ENCODE results near the gene PLEKHH2. TPM values are rescaled to one million over a fixed set of nuclear protein-coding genes. Genes with fewer than 3 reads are reported as not detected.
A peak's percentile ranks its signal among the peaks of the same experiment; 100 is the strongest.
"Not testable (repeated sequence)": the region's sequence is repeated elsewhere in the genome, so short reads cannot be mapped to it uniquely, and the experiment has no call there.

The PLEKHH2 gene
- total RNA-seq, 1 experiment from 2014 or later: 2.5 TPM

DNA sequence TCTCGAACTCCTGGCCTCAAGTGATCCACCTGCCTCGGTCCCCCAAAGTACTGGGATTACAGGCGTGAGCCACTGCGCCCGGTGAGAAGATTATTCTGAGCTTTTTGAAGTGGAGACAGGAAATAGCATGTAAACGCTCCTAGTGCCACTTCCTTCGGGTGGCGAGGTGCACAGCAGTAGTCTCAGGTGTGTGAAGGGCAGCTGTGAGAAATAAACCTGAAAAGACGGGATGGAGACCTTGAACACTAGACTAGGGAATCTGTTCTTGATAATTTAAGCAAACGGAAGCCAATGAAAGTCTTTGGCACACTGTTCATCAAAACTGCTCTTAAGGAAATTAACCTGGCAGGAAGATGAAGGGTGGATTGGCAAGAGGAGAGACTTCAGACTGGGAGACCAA lies 439 bp upstream of the PLEKHH2 start:
- DNase-seq (ENCODE audit: low read depth): no peak

GRCh38 chr2:43642363-43642762 lies 5.3 kb downstream of the PLEKHH2 start:
- no peak for DNase-seq (ENCODE audit: low read depth)

DNA sequence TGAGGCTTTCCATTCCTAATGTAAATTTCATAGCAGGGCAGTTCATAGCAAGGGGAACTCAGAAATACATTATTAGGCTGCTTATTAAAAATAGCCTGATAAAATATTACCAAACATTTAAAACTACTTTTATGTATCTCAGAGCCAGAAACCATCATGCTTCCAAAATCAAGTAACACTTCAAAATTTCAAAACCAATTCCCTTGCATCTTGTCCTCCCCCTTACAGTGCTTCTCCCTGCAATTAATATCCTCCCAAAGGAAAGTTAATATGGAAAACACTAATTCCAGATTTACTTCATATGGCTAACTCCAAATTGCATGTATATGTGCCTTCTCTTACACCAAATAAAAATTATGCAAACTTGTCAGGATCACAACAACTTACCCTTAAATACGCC lies 6.6 kb downstream of the PLEKHH2 start:
- no peak for DNase-seq (ENCODE audit: low read depth)

- DNase-seq (ENCODE audit: low read depth): no peak
Measured at GRCh38 chr2:43648994-43649701, 12.1 kb downstream of the PLEKHH2 start.

DNA sequence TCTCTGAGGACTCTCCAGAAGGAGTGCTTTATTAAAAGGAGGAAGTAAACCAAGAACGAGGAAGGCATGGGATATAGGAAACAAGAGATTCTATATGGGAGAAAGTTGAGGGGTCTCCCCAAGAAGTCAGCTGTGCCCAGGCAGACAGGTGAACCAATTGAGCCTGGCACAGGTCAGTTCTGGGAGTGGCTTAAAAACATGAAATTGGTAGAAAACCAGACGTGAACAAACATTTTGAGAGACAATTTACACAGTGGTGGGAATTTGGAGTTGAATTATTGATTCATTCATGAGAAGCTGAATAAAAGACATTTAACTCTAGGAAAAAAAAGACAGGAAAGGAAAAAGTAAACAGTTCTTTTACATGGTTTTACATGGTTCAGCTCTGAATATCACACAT lies 16.4 kb downstream of the PLEKHH2 start:
- no peak for DNase-seq (ENCODE audit: low read depth)

DNA sequence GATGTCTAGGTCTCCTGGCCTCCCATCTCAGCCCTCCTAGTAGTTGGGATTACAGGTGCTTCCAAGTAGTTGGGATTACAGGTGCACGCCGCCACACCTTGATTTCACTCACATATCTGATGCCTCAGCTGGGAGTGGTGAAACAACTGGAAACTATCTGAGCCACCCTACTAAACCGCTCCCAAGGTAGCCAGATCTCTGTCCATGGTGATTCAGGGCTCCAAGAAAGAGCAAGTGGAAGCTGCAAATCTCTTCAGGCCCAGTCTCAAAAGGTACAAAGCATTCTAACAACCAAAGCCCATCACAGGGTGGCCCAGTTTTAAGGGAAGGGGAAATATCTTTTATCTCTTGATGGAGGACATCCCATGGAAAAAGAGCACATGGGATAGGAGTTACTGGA lies 20.2 kb downstream of the PLEKHH2 start:
- no peak for DNase-seq (ENCODE audit: low read depth)

DNA sequence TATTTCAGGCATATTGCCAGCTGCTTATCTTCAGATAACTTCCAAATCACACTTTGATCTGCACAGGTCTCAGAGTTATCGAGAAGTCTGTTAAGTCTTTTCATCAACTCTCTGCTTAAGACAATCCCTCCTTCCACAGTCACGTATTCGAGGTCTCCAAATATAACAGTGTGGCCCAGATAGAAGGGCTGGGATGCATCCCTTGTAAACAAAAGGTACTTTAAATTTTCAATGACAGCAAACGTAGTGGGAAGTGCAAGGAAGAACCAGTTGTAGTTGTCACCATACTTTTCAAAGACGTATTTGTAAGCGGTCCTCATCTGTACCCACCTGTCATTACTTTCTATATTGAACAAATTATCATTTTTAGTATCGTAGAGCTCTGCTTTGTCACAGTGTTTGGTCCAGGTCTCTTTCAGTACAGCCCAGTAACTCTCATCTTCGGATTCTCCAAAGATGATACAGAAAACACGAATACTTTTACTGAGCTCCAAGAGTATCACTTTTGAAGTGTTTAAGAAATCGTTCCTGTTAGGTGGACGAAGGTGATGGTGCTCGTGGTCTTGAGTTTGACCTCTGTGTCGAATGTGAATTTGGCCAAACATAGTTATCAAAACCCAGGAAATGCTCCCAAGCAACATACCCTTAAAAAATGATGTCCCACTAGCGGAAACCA lies 38.7 kb downstream of the PLEKHH2 start:
- no peak for DNase-seq (ENCODE audit: low read depth)

DNA sequence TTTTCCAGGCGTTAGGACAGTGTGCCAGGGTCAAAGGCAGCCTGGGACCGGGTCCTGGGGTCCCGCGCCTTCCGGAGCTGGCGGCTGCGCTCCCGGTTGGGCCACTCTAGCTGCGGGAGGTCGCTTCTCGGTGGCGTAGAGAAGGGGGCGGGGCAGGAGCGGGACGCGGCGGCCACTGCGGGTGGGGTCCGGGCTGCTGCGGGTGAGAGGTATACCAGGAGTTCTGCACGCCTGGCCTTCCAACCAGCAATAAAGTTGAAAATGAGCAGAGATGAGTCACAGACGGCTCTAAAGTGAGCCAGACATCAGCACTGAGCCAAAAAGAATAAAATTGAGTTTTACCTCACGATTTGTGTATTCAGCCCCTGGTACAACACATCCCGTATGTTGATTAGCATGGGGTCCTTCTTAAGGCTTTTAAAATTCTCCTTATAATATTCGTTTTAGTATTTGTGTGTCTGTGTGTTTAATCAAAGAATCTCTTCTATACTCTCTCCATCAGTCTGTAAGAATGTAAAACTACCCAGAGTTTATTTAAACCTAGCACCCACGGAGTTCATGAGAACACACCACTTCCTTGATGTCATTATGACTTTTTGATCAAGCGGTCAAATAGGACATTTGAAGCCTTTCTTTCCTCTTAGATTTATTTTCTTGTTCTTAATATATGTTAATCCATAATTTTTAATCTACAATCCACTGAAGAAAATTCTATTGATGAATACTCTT lies 39.4 kb downstream of the PLEKHH2 start, which contains the start of gene C1GALT1C1L:
Gene C1GALT1C1L (minus strand): TSS at position 108 of the 729 bp plus-strand sequence. CDS start 107 bp downstream, at position 1.
- DNase-seq (ENCODE audit: low read depth): peak; percentile 75

DNA sequence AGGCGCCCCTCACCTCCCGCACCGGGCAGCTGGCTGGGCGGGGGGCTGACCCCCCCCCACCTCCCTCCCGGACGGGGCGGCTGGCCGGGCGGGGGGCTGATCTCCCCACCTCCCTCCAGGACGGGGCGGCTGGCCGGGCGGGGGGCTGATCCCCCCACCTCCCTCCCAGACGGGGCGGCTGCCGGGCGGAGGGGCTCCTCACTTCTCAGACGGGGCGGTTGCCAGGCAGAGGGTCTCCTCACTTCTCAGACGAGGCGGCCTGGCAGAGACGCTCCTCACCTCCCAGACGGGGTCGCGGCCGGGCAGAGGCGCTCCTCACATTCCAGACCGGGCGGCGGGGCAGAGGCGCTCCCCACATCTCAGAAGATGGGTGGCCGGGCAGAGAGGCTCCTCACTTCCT lies 40.7 kb downstream of the PLEKHH2 start:
- not testable (repeated sequence) for DNase-seq (ENCODE audit: low read depth)

- no peak for DNase-seq (ENCODE audit: low read depth)
Measured at GRCh38 chr2:43685357-43685756, 48.3 kb downstream of the PLEKHH2 start.

GRCh38 chr2:43689999-43690398 lies 52.9 kb downstream of the PLEKHH2 start:
- no peak for DNase-seq (ENCODE audit: low read depth)

DNA sequence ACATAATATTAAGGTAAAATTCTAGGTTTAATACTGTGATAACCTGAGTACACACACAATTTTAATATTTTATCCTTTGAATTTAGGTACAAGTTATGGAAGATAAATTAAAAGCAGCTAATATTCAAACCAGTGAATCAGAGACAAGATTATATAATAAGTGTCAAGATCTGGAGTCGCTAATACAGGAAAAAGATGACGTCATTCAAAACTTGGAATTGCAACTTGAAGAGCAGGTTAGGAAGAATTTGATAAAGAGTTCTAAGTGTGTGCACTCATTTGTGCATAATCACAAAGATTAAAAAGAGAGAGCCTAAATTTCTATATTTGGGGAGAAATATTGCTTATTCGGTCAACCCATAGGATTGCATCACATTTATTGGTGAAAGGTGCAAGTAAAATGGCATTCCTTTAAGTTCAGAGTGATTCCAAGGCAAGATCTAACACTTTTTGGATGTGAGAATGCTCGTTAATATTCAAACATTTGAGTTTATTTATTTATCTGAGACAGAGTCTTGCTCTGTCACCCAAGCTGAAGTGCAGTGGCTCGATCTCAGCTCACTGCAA lies 55.5 kb downstream of the PLEKHH2 start:
- DNase-seq (ENCODE audit: low read depth): no peak

GRCh38 chr2:43698140-43698539 lies 61.1 kb downstream of the PLEKHH2 start:
- DNase-seq (ENCODE audit: low read depth): not testable (repeated sequence)

DNA sequence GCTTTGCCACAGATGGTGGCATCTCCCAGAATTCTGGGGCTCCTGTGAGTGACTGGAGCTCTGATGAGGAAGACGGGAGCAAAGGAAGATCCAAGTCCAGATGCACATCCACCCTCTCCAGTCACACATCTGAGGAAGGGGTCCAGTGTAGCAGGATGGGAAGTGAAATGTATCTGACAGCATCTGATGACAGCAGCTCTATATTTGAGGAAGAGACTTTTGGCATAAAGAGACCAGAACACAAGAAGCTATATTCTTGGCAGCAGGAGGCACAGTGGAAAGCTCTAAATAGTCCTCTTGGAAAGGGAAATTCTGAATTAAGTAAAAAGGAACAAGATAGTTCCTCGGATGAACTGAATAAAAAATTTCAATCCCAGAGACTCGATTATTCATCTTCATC lies 62.7 kb downstream of the PLEKHH2 start:
- no peak for DNase-seq (ENCODE audit: low read depth)

GRCh38 chr2:43701111-43701510 lies 64.1 kb downstream of the PLEKHH2 start:
- no peak for DNase-seq (ENCODE audit: low read depth)

- DNase-seq (ENCODE audit: low read depth): peak; percentile 81
Measured at GRCh38 chr2:43707255-43708015, 70.4 kb downstream of the PLEKHH2 start.

- no peak for DNase-seq (ENCODE audit: low read depth)
Measured at GRCh38 chr2:43708178-43708577, 71.1 kb downstream of the PLEKHH2 start.

- DNase-seq (ENCODE audit: low read depth): no peak
Measured at GRCh38 chr2:43708891-43709290, 71.8 kb downstream of the PLEKHH2 start.

DNA sequence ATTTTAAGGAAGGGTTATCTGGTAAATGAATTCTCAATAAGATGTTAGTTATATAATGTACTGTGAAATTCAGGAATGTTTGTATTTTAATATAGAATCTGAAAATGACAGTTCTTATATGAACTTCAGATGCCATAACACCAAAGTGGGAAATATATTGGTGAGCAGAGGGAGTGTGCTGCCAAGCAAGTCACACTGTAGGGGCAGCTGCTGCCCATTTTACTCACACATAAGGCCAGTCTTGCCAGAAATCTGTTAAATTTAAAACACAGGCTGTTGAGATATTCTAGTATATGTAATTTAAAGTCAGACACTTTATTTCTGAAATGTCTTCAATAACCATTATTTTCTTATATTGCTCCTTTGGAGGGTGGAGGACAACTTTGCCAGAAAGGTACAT lies 73.8 kb downstream of the PLEKHH2 start:
- no peak for DNase-seq (ENCODE audit: low read depth)

DNA sequence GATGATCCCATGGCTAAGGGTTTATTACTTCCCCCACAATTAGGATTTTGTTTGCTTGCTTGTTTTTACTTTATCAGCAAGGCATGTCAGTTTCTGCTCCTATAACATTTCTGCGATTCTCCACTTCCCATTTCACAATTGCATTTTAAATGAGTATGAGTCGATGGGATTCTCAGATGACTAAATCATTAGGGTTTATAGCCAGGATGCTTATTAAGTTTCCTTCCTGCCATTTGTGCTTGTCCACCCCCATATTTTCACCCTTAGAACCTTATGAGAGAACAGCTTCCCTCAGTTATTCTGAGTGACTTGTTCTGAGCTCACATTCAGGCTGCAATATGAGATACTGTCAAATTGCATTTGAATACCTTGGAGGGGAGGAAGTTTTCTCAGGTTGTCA lies 77.1 kb downstream of the PLEKHH2 start:
- DNase-seq (ENCODE audit: low read depth): peak; percentile 23

- no peak for DNase-seq (ENCODE audit: low read depth)
Measured at GRCh38 chr2:43715300-43716098, 78.4 kb downstream of the PLEKHH2 start.
